Cardiac septum (tissue), 1 donor: ENCODE measurements around the gene DCANP1. TPM values are rescaled to one million over a fixed set of nuclear protein-coding genes. Genes with fewer than 3 reads are reported as not detected.
A peak's percentile ranks its signal among the peaks of the same experiment; 100 is the strongest.

Experiments
- DNase-seq: peaks from one replicate; pipeline ENCODE4 v3.0.0-alpha.2; 2020; ENCODE audit warnings: low spot score
- intact Hi-C: fragments of 100-400 bp; cut with DNase I; formaldehyde crosslinking; loops from one replicate; pipeline ENCODE4 v1.14.0; 2022
- total RNA-seq: library from RNA; stranded (reverse); fragmentation: NEBNext Ultra II Directional; extraction: Animal tissue kit (Norgen Biotek cat#: 25700); gene quantifications from one replicate; pipeline ENCODE4 v1.2.1, GENCODE V29; 2021
- donor health status: DM: no; HTN: no; CAD: no.

The DCANP1 gene
- total RNA-seq, 1 donor from 2014 or later = not detected

DNA sequence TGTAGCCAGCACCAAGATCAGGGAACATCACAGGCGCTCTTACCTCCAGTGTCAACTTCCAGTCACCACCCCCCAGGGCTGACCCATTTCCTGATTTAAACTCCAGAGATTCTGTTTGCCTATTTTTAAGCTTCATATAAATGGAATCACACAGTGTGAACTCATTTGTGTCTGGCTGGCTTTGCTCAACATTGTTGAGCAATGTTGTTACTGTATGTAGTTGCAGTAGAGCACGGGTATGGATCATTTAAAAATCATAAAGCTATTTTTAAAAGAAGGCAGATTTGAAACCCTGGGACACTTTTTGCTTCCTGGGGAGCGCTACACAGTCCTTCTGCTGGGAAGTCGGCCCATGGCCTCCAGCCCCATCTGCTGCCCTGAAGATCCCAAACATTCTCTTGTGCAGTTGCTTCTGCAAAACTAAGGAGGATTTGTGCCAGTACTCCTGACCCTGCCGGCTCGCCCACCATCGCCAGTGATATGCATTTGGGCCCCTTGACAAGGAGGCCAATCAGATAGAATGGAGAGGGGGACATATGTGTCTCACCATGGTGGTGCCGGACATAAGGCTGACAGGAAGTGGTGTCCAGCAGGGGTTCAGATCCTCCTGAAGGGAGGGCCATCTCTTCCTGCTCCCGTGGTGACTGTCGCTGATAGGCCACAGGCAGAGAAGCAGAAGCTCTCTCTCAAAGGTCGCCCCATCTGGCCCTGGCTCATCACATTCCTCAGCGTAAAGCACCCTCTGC is 13.3 kb downstream of the DCANP1 start:
- intact Hi-C loops = no loop called here
- DNase-seq = no peak

GRCh38 chr5:135432113-135432512 is 15.0 kb downstream of the DCANP1 start:
- intact Hi-C loops = no loop called here
- no peak for DNase-seq

GRCh38 chr5:135430135-135430437 is 17.1 kb downstream of the DCANP1 start:
- DNase-seq = no peak
- intact Hi-C loops = no loop called here

- no peak for DNase-seq
- intact Hi-C loops = loop anchor here (5.0 kb wide), 1 partner anchor 87 kb away; no protein-coding TSS in a partner anchor
These were observed 17.6 kb downstream of the DCANP1 start for GRCh38 chr5:135429301-135430134.

DNA sequence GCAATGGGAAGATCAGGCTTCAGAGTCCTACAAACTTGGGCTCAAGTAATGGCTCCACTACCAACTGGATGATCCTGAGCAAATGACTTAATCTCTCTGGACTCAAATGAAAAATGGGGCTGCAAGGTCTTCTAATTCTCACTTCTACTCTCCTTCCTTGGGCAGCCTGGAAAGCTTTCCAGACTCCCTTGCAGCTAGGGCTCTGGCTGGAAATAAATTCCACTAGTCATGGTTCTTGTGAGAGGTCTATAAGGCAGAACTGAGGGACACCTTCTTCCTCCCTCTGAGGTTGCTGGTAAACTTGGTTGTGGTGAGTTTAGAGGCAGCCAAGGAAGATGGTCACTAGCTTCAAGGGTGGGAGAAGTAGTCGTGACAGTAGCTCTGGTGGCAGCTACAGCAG is 18.6 kb downstream of the DCANP1 start:
- no peak for DNase-seq
- intact Hi-C loops = loop anchor here (5.0 kb wide), 1 partner anchor 86 kb away; no protein-coding TSS in a partner anchor

DNA sequence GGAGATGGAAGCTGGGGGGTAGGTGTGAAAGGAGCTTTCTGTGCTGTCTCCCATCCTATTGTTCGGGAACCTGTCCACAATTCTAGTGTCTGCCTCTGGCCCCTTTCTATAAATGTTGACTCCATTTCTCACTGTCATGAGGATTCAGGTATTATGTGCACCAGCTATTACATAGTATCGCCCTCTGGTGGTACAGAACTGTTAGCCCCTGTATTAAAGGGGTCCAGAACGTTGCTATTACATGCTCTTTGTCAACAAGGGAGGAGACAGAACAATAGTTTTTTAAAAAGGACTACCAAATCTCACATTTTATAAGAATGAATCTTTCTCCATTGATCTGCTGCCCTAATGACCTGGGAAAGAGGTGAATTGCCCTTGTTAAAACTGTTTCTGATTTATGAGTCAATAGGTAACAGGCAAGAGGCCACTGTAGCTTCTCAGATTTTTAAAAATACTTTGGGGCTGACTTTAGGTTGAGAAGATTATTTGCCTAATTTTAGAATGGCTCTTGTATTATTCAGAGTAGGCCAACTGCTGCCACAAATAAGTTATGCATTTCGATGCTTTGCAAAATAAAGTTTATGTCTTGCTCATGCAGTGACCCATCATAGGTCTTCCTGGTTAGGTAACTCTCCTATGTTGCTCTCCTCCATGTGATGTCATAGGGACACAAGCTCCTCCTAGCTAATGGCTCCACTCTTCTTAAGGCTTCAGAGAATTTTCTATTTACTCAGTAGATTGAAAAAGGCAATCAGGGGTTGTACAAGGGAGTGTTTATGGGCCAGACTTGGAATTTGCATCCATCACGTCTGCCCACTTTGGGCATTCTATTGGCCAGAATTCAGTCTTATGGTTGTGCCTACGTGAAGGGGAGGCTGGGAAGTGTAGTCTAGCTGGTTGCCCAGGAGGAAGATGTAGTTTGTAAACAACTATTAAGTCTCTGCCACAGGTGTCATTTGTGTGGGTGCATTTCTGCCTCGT is 20.8 kb downstream of the DCANP1 start:
- intact Hi-C loops = loop anchor here (5.0 kb wide), 1 partner anchor 84 kb away; no protein-coding TSS in a partner anchor
- DNase-seq = no peak

- DNase-seq = no peak
- intact Hi-C loops = loop anchor here (5.0 kb wide), 1 partner anchor 83 kb away; no protein-coding TSS in a partner anchor
These were observed 21.5 kb downstream of the DCANP1 start for GRCh38 chr5:135425641-135426040.

- intact Hi-C loops = no loop called here
- DNase-seq = no peak
These were observed 23.3 kb downstream of the DCANP1 start for GRCh38 chr5:135423846-135424168.

- intact Hi-C loops = no loop called here
These were observed 23.9 kb downstream of the DCANP1 start for GRCh38 chr5:135423146-135423845.

DNA sequence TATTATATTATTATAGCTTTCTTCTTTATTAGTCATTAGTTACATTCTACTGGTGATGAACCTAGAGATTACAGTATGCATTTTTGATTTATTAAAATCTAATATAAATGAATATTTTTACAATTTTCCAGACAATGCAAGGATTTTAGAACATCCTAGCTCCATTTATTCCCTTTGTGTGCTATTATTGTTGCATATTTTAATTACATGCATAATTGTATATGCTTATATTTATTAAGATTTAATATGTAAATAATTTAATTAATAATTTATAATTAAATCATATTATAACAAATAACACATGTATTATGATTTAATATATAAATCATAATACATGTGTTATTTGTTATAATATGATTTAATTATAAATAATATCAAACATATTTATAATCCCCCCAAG is 24.7 kb downstream of the DCANP1 start:
- DNase-seq = no peak
- intact Hi-C loops = no loop called here

More at GRCh38 chr5:135423146-135423845, 23.9 kb downstream of the DCANP1 start:
- no peak for DNase-seq

- DNase-seq = no peak
- intact Hi-C loops = no loop called here
These were observed 30.1 kb downstream of the DCANP1 start for GRCh38 chr5:135417083-135417482.

DNA sequence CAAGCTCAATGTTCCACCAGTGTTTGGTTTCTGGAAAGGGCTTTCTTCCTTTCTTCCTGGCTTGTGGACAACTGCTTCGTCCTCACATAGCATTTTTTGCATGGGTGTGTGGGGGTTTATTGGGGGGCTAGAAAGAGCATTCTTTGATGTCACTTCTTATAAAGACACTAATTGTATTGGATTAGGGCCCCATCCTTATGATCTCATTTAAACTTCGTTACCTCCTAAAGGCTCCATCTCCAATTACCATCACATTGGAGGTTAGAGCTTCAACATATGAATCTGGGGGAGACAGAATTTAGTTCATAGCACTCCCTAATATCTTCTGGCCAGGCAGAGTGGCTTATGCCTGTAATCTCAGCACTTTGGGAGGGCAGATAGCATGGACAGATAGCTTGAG is 42.1 kb downstream of the DCANP1 start:
- intact Hi-C loops = no loop called here

GRCh38 chr5:135402031-135402430 is 45.1 kb downstream of the DCANP1 start:
- DNase-seq = no peak
- intact Hi-C loops = no loop called here

More for the DNA sequence above, 42.1 kb downstream of the DCANP1 start:
- no peak for DNase-seq

- no peak for DNase-seq
- intact Hi-C loops = no loop called here
These were observed 46.3 kb downstream of the DCANP1 start for GRCh38 chr5:135400866-135401265.

DNA sequence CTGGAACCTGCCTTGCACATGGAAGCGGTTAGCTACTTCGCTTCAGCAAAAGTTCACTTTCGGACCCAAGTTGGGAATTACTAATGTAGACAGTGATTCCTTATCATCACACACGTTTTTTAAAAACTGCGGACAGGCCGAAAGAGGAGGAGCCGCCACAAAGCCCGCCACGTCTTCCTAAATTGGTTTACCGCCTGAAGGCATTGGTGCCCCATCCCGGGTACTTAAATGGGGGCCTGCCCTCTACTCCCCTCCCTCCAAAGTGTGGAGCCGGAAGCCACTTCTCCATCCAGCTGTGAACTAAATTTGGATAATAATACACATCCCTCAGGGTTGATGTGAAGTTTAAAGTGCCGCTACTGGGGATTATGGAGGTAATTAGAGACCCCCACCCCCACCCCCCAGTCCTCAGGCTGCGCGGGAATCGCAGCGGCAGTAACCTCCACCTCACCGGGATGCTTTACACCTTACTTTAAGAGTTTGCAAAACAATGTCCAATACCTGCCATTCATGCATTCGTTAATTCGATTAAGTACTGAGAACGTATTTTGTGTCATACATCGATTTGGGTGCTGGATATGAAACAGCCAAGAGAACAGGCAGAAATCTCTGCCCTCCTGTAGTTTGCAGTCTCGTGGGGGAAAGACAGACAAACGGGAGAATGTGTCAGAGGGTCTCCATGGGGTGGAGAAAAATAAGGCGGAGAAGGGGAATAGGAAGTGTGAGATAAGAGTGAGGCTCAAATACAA is 47.2 kb downstream of the DCANP1 start:
- intact Hi-C loops = loop anchor here (5.0 kb wide), 1 partner anchor 43 kb away; no protein-coding TSS in a partner anchor
- no peak for DNase-seq

DNA sequence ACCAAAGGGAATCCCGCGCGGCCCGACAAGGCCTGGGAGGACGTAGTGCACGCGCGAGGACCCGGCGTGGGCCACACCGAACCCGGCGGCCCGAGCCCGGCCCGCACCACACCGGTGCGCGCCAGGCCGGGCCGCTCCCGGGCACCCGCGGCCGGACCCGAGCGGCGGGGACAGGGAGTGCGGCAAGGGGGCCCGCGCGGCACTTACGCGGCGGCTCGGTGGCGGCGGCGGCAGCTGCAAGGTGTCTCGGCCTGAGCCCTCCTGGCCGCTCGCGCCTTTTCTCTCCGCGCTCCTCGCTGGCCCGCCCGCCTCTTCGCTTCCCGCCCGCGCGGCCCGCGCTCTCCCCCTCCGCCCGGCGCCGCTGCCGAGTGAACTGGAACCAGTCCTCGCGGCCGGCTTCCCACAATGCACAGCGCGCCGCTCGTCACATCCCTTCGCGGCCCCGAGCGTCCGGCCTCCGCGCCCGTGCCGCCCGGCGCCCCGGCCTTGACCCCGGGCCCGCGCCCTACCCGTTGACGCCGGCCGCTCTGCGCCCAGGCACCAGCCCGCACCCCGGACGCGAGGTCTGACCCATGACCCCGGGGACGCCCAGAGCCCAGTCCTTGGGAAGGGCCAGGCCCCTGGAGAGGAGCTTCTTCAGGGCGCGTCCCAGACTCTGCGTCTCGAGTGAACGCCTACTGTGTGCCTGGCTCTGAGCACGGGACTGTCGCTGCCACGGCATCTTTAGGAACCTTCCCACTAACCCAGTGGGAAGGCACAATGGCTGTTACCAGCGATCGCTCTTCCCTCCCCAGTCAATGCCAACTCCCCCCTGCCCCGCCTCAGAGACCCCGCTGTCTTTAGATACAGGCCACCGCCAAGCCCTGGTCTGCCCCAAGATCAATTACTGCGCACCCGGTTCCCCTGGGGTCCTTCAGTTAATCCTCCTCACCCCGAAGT is 48.0 kb downstream of the DCANP1 start, which contains the start of gene MACROH2A1:
Gene MACROH2A1, minus strand, starts transcription at position 377 of the 939 bp plus-strand sequence. CDS start 10,138 bp downstream, outside the sequence.
- intact Hi-C loops = loop anchor here (5.0 kb wide), 1 partner anchor 42 kb away; no protein-coding TSS in a partner anchor
- DNase-seq = peak; percentile 97
